HG03139 (cell line): ENCODE data around the gene YY1.
"Not testable (repeated sequence)": the region's sequence is repeated elsewhere in the genome, so short reads cannot be mapped to it uniquely, and the experiment has no call there.

Source experiments
- ATAC-seq: cut with Tn5 transposase; IDR thresholded peaks from one replicate; pipeline ENCODE4 v1.9.1; 2021; ENCODE audit not compliant: unreplicated experiment

Gene YY1

GRCh38 chr14:100283436-100283835, 44.5 kb downstream of the YY1 start:
- not testable (repeated sequence) for ATAC-seq

- ATAC-seq: no peak
Observed at GRCh38 chr14:100283984-100284881, 45.3 kb downstream of the YY1 start.

GRCh38 chr14:100285021-100285912, 46.3 kb downstream of the YY1 start:
- ATAC-seq: peak; percentile 79

GRCh38 chr14:100285913-100286400, 47.0 kb downstream of the YY1 start:
- ATAC-seq: no peak

- no peak for ATAC-seq
Observed at GRCh38 chr14:100286484-100287191, 47.7 kb downstream of the YY1 start.

- no peak for ATAC-seq
Observed at GRCh38 chr14:100287202-100287997, 48.5 kb downstream of the YY1 start.

GRCh38 chr14:100287998-100288295, 49.0 kb downstream of the YY1 start:
- not testable (repeated sequence) for ATAC-seq

- no peak for ATAC-seq
Observed at GRCh38 chr14:100288382-100289185, 49.6 kb downstream of the YY1 start.

- ATAC-seq: no peak
Observed at GRCh38 chr14:100289916-100290606, 51.1 kb downstream of the YY1 start.

GRCh38 chr14:100290607-100291304, 51.8 kb downstream of the YY1 start:
- no peak for ATAC-seq

GRCh38 chr14:100291305-100292075, 52.5 kb downstream of the YY1 start:
- ATAC-seq: no peak

- ATAC-seq: no peak
Observed at GRCh38 chr14:100292301-100292775, 53.4 kb downstream of the YY1 start.

GRCh38 chr14:100292776-100293461, 54.0 kb downstream of the YY1 start:
- ATAC-seq: no peak

GRCh38 chr14:100293497-100294212, 54.7 kb downstream of the YY1 start:
- no peak for ATAC-seq

- no peak for ATAC-seq
Observed at GRCh38 chr14:100294213-100294962, 55.4 kb downstream of the YY1 start.

GRCh38 chr14:100294963-100295330, 56.0 kb downstream of the YY1 start:
- ATAC-seq: no peak
